CD4-positive, alpha-beta T cell treated with Interferon alpha-2 for 1 hour (primary cell): ENCODE measurements around the gene SPINK6.

Source experiments
- DNase-seq, 2 donors: peaks; one replicate each; pipeline ENCODE4 v3.0.0-alpha.2; 2020 to 2022

SPINK6 gene

GRCh38 chr5:148202531-148203203, at the start of gene SPINK6:
TSS of gene SPINK6 (plus strand) at chr5:148203042. CDS start at chr5:148203097, 55 bp downstream.
- DNase-seq = no peak

DNA sequence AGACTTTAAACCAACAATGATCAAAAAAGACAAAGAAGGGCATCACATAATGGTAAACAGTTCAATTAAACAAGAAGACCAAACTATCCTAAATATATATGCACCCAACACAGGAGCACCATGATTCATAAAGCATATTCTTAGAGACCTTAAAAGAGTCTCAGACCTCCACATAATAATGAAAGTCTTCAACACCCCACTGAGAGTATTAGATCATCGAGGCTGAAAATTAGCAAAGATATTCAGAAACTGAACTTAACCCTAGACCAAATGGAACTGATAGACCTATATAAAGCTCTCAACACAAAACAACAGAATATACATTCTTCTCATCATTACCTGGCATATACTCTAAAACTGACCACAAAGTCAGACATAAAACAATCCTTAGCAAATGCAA, 46.2 kb upstream of the SPINK6 start:
- DNase-seq = no peak

- DNase-seq = no peak
These were observed 40.8 kb upstream of the SPINK6 start for GRCh38 chr5:148162038-148162437.

DNA sequence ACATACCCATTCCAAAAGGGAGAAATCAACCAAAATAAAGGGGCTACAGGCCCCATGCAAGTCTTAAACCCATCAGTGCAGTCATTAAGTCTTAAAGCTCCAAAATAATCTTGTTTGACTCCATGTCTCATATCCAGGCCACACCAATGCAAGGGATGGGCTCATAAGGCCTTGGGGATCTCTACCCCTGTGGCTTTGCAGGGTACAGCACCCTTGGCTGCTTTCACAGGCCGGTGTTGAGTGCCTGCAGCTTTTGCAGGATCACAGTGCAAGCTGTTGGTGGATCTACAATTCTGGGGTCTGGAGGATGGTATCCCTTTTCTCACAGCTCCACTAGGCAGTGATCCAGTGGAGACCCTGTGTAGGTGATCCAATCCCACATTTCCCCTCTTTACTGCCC, 39.5 kb upstream of the SPINK6 start:
- no peak for DNase-seq

DNA sequence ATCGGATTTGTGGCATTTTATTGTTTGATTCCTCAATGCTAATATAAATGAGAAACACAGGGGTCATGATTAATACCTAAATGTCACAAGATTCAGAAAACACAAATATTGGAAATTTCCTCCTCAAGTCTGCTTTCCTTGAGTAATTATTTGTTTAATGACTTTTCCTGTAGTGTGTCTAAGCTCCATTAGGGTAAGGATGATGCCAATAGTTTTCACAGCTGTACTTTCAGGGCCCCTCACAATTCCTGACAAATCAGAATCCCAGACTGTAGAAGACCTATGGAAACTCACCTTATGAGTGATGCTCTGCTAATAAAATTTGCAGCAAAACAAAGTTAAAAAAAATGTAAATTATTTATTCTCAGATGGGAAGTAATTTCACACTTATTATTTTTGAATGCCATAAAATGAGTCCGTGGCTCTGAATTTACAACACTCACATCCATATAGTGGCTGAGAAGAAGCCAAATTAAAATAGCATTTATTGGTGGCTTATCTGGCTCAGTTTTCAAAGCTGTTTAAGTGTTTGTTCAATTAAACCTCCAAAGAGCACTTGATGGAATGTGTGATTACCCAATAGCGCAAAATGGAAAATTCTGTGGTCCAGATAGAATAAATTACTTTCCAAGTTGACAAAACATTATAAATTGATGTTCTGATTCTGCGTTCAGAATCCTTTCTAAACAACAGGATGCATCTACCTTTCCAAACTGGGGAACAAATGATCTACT, 36.1 kb upstream of the SPINK6 start:
- DNase-seq = no peak

- DNase-seq = no peak
These were observed 34.6 kb upstream of the SPINK6 start, which contains the start of gene SPINK14 for GRCh38 chr5:148168246-148168645. TSS of gene SPINK14 (plus strand) at chr5:148168546. CDS start at chr5:148169733, 1,187 bp downstream.

GRCh38 chr5:148172377-148172776, 30.5 kb upstream of the SPINK6 start:
- DNase-seq = no peak

DNA sequence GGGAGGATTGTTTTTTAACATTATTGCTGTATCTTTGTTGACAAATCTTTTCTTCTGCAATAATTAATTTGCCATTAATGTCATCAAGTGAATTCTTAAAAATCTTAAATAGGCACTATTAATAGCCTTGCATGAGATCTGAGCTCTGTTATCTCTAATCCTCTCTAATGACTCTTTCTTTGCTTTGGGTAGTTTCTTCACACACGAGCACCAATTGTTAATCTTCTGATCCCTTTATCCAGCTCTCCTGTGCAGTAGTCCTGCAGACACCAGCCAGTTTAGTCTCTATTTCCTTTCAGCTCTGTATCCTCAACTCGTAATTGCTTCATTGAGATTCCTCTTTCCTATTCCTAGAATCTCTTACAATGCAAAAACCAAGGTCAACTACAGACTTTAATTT, 26.4 kb upstream of the SPINK6 start:
- DNase-seq = no peak

GRCh38 chr5:148177207-148177606, 25.6 kb upstream of the SPINK6 start:
- DNase-seq = no peak

DNA sequence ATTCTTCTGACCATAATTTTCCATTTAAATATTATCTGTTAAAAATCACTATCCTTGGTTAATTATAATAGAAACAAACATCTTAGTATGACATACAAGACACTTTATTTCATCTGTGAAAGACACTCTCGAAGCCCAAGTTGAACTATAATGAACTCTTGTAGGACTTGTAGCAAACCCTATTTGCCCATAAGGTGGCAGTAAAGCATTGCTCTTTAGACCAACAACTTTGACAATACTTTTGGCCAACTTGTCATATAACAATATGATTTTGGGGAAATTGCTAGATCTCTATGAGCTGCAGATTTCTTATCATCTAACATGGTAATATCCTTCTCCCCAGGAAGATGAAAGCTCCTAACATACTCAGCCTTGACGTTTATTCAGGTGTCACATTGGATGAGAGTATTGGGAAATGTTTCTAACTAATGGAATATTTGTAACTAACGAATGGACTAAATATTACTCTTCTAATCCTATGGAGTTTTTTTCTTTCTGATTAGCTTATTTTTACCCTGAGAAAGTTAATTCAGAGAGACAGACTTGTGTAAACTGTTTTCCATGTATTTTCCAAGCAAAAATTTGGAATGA, 23.5 kb upstream of the SPINK6 start:
- peak; percentile 3 to 61 for DNase-seq

DNA sequence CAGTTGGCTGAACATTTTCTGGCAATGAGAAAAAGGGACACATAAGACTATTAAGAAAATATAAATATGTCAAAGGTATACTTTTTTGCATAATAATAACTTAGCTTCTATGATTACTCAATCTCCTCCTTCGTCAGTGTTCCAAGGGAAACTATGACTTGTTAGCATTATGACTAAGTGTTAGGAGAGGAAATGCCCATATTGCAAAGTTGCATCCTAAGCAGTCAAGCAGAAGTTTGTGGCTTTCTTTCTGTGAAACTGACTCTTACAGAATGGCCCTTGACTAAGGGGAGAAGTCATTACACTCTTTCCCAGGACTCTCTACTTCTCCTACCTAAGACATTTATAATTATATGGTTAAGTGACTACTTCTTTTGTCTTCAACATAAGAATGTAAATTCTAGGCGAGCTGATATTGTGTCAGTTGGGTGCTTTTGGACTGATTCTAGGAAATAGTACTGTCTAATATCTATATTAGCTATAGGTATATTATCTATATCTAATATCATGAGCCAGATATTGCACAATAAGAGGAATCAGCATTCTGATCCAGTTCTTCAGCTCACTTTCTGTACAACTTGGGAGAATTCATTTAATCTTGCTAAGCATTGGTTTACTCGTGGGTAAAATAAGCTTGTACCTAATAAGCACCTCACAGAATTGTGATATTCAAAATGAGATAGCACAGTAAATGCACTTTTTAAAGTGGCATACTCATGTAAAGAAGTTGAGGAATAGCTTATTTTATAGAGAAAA, 16.4 kb upstream of the SPINK6 start:
- DNase-seq = peak; percentile 19 to 29

DNA sequence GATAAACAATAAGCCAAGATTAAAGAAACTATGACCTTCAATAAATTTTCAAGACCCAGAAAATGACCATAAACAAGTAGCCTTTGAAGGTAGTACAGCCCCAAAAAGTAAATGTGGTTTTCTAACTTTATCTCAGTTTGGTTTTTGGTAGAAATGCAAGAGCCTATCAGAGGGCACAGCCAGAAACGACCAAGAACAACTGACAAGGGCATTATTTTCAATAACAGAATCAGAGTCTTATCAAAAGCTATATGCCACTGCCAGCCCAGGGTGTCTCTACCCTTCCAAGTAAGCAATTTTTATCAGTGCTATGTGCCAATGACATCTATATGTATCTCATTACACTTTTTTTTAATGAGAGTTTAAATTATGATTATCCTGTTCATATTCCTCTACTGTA, 11.8 kb upstream of the SPINK6 start:
- no peak for DNase-seq

- DNase-seq = no peak
These were observed 9.6 kb upstream of the SPINK6 start for GRCh38 chr5:148193202-148193601.

DNA sequence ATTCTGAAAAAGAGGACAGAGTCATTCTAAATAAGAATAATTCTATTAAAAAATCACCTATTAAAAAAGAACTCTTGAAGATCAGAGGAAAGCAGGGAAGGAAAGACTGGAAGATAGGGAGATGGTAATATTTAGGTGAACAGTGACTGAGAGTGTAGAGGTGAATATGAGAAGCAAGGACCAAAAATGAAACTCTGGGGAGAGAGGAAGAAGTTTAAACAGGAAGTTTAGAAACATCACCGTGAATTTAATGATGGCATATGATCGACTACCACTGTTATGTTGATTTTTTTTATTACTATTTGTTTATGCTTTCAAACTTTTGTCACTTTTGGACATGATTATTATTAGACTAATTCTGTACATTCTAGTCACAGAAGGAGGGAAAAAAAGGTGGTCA, 1.7 kb upstream of the SPINK6 start:
- no peak for DNase-seq

GRCh38 chr5:148205044-148205806, 2.4 kb downstream of the SPINK6 start:
- DNase-seq = no peak

- DNase-seq = no peak
These were observed 3.0 kb downstream of the SPINK6 start for GRCh38 chr5:148205865-148206264.

DNA sequence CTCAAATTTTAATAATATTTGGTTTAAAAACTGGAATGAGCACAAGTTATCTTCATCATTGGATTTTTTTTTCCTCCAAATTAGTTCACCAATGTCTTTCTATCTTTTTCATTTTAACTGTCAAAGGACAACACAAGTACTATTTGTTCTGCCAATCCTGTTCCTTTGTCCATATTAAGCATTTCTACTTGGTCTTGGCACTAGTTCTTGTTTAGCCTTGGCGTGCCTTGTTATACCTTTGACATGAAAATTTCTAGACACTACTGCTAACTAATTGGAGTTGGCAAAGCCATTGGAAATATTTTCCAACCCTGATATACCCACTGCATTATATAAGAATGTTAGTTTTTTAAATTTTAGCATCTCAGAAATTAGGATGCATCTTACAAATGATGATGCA, 3.8 kb downstream of the SPINK6 start:
- DNase-seq = no peak

GRCh38 chr5:148208226-148208625, 5.4 kb downstream of the SPINK6 start:
- DNase-seq = no peak

DNA sequence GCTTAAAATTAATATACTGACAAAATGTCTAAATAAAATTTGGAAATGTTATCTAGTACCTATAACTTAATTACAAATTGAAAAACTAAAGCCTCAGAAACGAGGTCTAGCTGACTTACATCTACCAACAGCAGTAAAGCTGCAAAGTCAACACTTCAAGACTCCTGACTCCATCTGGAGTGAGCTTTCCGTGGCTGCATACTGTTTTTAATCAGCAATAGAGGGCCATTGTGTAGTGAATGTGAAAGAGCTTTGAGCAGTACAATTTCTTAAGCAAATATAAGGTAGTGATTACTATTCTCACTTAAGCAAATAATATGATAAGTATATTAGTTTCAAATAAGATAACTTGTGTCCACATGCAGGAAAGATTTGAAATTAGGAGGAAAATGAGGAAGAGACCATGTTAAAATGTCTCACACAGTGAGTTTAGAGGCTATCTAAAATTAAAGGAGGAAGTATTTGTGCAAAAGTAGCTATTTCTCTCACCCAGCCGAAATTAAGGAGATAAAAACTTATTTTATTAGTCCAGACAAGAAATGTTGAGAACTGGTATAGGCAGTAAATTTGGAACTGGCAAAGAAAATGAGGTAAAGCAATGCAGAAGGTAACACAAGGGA, 6.4 kb downstream of the SPINK6 start:
- DNase-seq = no peak

DNA sequence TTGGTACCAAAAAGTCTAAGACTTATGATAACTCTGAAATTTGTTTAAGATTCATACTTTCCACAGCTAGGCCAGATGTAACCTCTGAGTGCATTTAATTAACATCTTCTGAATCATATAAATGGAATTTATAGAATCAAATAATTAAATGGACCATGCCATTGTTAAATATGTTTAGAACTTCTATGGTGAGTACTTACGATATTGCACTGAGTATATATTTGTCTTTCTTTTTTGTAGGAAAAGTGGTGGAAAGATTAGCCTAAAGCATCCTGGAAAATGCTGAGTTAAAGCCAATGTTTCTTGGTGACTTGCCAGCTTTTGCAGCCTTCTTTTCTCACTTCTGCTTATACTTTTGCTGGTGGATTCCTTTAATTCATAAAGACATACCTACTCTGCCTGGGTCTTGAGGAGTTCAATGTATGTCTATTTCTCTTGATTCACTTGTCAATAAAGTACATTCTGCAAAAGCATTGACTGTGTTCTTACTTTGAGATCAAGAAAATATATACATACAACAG, 11.9 kb downstream of the SPINK6 start:
- DNase-seq = no peak

DNA sequence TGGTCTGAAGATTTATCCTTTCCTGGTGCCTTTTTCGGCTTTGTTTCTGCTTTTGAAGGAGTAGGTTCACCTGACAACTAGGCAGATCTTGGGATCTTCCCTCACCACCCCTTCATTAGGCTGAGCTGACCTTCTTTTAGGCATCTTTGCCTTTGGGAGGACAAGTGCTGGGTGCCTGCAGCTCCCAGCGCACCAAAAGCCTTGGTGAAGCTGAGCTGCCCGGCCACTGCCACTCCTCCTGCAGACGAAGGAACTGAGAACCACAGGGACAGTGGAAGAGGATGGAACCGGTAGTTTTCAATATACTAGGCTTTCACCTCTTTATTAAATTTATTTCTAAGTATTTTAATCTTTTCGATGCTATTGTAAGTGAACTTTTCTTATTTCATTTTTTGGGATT, 18.7 kb downstream of the SPINK6 start:
- DNase-seq = no peak
